GM12878 (cell line): Measurements from ENCODE around the gene KCNC2. TPM values are rescaled to one million over a fixed set of nuclear protein-coding genes. Genes with fewer than 3 reads are reported as not detected.

Source experiments
- ATAC-seq: fragments of 200-7000 bp; cut with Tn5 transposase; 3 replicates; pipeline ENCODE4 v1.9.1; 2020; ENCODE audit warnings: mild to moderate bottlenecking, moderate library complexity
- BruUV-seq: library from RNA; stranded (reverse); fragments of 400-500 nt; replicated peaks from 2 replicates; lab custom pipeline; 2021; lab: Mats Ljungman, UMichigan
- CTCF ChIA-PET: fragments of 300-600 bp; sonication (Branson Sonifier 250); formaldehyde crosslinking; extraction: SDS; loops from one replicate; lab custom pipeline; 2021; ENCODE audit warnings: inconsistent platforms; lab: Yijun Ruan, JAX
- POLR2A ChIA-PET: fragments of 350-600 bp; formaldehyde crosslinking; extraction: SDS; loops from one replicate; lab custom pipeline; 2021; ENCODE audit warnings: inconsistent platforms; lab: Charles Lee
- RAD21 ChIA-PET: fragments of 300-600 bp; sonication (Branson Sonifier 250); formaldehyde crosslinking; loops from one replicate; lab custom pipeline; 2023; ENCODE audit warnings: antibody characterized with exemption; ENCODE audit not compliant: unreplicated experiment; lab: Charles Lee
- SMC1A ChIA-PET: fragments of 300-600 bp; sonication (Branson Sonifier 250); formaldehyde crosslinking; loops from one replicate; lab custom pipeline; 2023; ENCODE audit not compliant: unreplicated experiment, uncharacterized antibody; lab: Charles Lee
- DNase-seq: peaks from one replicate; pipeline ENCODE4 v3.0.0-alpha.2; 2011; ENCODE audit warnings: low read depth, low spot score
- FAIRE-seq: peaks from 3 replicates; lab custom pipeline; 2011; peaks lifted over from hg19 to GRCh38; lab: Jason Lieb, UNC
- H2AFZ ChIP-seq: 2 replicates; pipeline ENCODE4 v1.6.0; 2011; ENCODE audit warnings: low read depth, low read length, control low read depth; ENCODE audit not compliant: control insufficient read depth
- H3K27ac ChIP-seq: 2 replicates; pipeline ENCODE4 v1.5.1; 2011; ENCODE audit warnings: control low read depth; ENCODE audit not compliant: control insufficient read depth, insufficient read depth
- H3K27me3 ChIP-seq, 2 experiments: replicated peaks in 1 of 2; 2 replicates each; pipeline versions ENCODE4 v1.6.0 to v1.6.1; 2011; ENCODE audit warnings: low read length in 1 of 2; ENCODE audit not compliant: control insufficient read depth in 2 of 2, insufficient read depth in 2 of 2
- H3K36me3 ChIP-seq, 2 experiments: 2 replicates each; pipeline ENCODE4 v1.5.1; 2011; ENCODE audit warnings: low read length in 1 of 2; ENCODE audit not compliant: control insufficient read depth in 2 of 2, insufficient read depth in 2 of 2
- H3K4me1 ChIP-seq: 2 replicates; pipeline ENCODE4 v1.6.1; 2011; ENCODE audit warnings: mild to moderate bottlenecking, low read length, moderate library complexity, mixed read lengths; ENCODE audit not compliant: control insufficient read depth, insufficient read depth
- H3K4me2 ChIP-seq: 2 replicates; pipeline ENCODE4 v1.6.0; 2011; ENCODE audit warnings: control low read depth; ENCODE audit not compliant: control insufficient read depth, insufficient read depth
- H3K4me3 ChIP-seq: fragments of 200-600 bp; sonication (generic); 2 replicates; pipeline ENCODE4 v1.5.1; 2016
- H3K79me2 ChIP-seq: 2 replicates; pipeline ENCODE4 v1.6.0; 2011; ENCODE audit warnings: low read length; ENCODE audit not compliant: control insufficient read depth, insufficient read depth
- H3K9ac ChIP-seq: 2 replicates; pipeline ENCODE4 v1.8.0; 2011; ENCODE audit warnings: low read length, control low read depth, mixed read lengths; ENCODE audit not compliant: control insufficient read depth, insufficient read depth
- H3K9me3 ChIP-seq: replicated peaks from 3 replicates; pipeline ENCODE4 v1.5.1; 2011; ENCODE audit warnings: mild to moderate bottlenecking, low read length; ENCODE audit not compliant: control insufficient read depth, insufficient read depth
- H4K20me1 ChIP-seq: 2 replicates; pipeline ENCODE4 v1.6.0; 2011; ENCODE audit not compliant: control insufficient read depth, insufficient read depth
- CUX1 ChIP-seq: IDR thresholded peaks from 2 replicates; pipeline ENCODE4 v1.6.1; 2012; ENCODE audit warnings: improper control_type of control experiment, low read depth, low read length; ENCODE audit not compliant: insufficient replicate concordance
- E2F8 ChIP-seq: fragments of 450-650 bp; IDR thresholded peaks from 2 replicates; pipeline ENCODE4 v1.6.1; 2018; ENCODE audit warnings: mild to moderate bottlenecking, low read depth, moderate library complexity; ENCODE audit not compliant: partially characterized antibody
- EED ChIP-seq: sonication (generic); IDR thresholded peaks from 2 replicates; pipeline ENCODE4 v1.6.1; 2016; ENCODE audit warnings: antibody characterized with exemption, low read depth
- EZH2 ChIP-seq: IDR thresholded peaks from 2 replicates; pipeline ENCODE4 v1.6.1; 2012; ENCODE audit warnings: low read depth, mild to moderate bottlenecking, control low read depth, inconsistent platforms, low read length, borderline replicate concordance; ENCODE audit not compliant: control insufficient read depth
- FOS ChIP-seq: IDR thresholded peaks from 3 replicates; pipeline ENCODE4 v1.6.1; 2011; ENCODE audit warnings: borderline replicate concordance; ENCODE audit not compliant: insufficient read length; ENCODE audit errors: extremely low read depth
- IRF5 ChIP-seq: fragments of 450-650 bp; IDR thresholded peaks from 2 replicates; pipeline ENCODE4 v1.6.1; 2017; ENCODE audit warnings: borderline replicate concordance
- KLF5 ChIP-seq: fragments of 450-650 bp; IDR thresholded peaks from 2 replicates; pipeline ENCODE4 v1.6.1; 2014; ENCODE audit warnings: mild to moderate bottlenecking; ENCODE audit not compliant: partially characterized antibody
- MEF2B ChIP-seq: fragments of 450-650 bp; IDR thresholded peaks from 2 replicates; pipeline ENCODE4 v1.6.1; 2018; ENCODE audit warnings: mild to moderate bottlenecking, moderate library complexity; ENCODE audit not compliant: partially characterized antibody, poor library complexity, severe bottlenecking
- NFIC ChIP-seq: IDR thresholded peaks from 2 replicates; pipeline ENCODE4 v1.6.1; 2012; ENCODE audit warnings: low read depth, mild to moderate bottlenecking, inconsistent platforms, low read length, moderate library complexity
- RELB ChIP-seq: fragments of 450-650 bp; IDR thresholded peaks from 2 replicates; pipeline ENCODE4 v1.6.1; 2017; ENCODE audit warnings: low read depth, mild to moderate bottlenecking, moderate library complexity
- RFX5 ChIP-seq: IDR thresholded peaks from 2 replicates; pipeline ENCODE4 v1.6.1; 2011; ENCODE audit warnings: low read depth, low read length, improper control_type of control experiment
- WGBS: methylation state at CpG from one replicate; pipeline ENCODE4 v1.1.6; 2016; ENCODE audit warnings: low lambda C conversion rate; ENCODE audit not compliant: insufficient replicate concordance, insufficient coverage; ENCODE audit errors: missing lambda C conversion rate; 5-methylcytosine and 5-hydroxymethylcytosine counted together
- in situ Hi-C: fragments of 300-500 bp; cut with MboI; formaldehyde crosslinking; loops from 9 replicates; pipeline ENCODE4 v1.14.3; 2018; ENCODE audit warnings: mixed read lengths
- intact Hi-C: fragments of 100-400 bp; cut with micrococcal nuclease; formaldehyde crosslinking; loops from one replicate; pipeline ENCODE4 v1.14.2; 2022; ENCODE audit not compliant: unreplicated experiment
- polyA plus RNA-seq, 11 experiments: library from polyadenylated mRNA; depleted of rRNA in 4 of 11; unstranded in 6 of 11; stranded (reverse) in 5 of 11; fragments of >200 nt; fragmentation: Nextera tagmentation in 4 of 11; fragmentation: Illumina TruSeq in 1 of 11; extraction: Ambion mirVana in 4 of 11; extraction: Trizol in 1 of 11; gene quantifications; 1 replicate in 1 of 11; 2 replicates in 10 of 11; pipeline versions ENCODE4 v1.2.1 to v1.2.3, GENCODE V29; 2011 to 2016; ENCODE audit warnings: inconsistent platforms in 2 of 11, missing spikeins in 2 of 11, low read depth in 1 of 11
- total RNA-seq, 4 experiments: library from RNA; depleted of rRNA in 3 of 4; stranded (reverse); fragments of >200 nt in 3 of 4; fragmentation: Illumina TruSeq in 1 of 4; extraction: Trizol in 1 of 4; gene quantifications; 2 replicates each; pipeline versions ENCODE4 v1.2.1 to v1.2.3, GENCODE V29; 2013 to 2021

The KCNC2 gene
- total and polyA plus RNA-seq, 10 of the 15 experiments (the other 5 are each of a cell fraction or from before 2014, with no cell fraction given): 0.03 to 2.3 (median 0.08) TPM; not detected in 7

GRCh38 chr12:75207338-75208083 is 2.1 kb downstream of the KCNC2 start:
- FAIRE-seq: no peak
- ATAC-seq: no peak

More at GRCh38 chr12:75207338-75208083, 2.1 kb downstream of the KCNC2 start:
- Histone ChIP-seq H4K20me1 (no peaks in the 10 kb centered on the region), H3K4me1 (no peaks in the 10 kb centered on the region), H2AFZ (no peak overlapping the region), H3K4me3 (no peak overlapping the region), H3K27ac (no peak overlapping the region), H3K4me2 (no peak overlapping the region), H3K79me2 (no peaks in the 10 kb centered on the region), H3K27me3 (peaks cover 2 to 5% of the 10 kb centered on the region in 2 experiments; a peak in 3 of 4 replicates), H3K36me3 (no peaks in the 10 kb centered on the region), H3K9me3 (no peaks in the 10 kb centered on the region), H3K9ac (no peak overlapping the region)
- ChIA-PET RAD21 (no interaction called here), SMC1A (no interaction called here), CTCF (no interaction called here), POLR2A (no interaction called here)
- intact Hi-C loops (no loop called here), in situ Hi-C loops (no loop called here)
- TF ChIP-seq IRF5 (no peak), MEF2B (no peak), FOS (no peak), E2F8 (no peak), EED (no peak), KLF5 (no peak), NFIC (no peak), RELB (no peak), EZH2 (no peak), CUX1 (no peak), RFX5 (no peak)
- no peak for DNase-seq
- BruUV-seq: no TSS peak
- WGBS: 65% methylated on average over 77 of the region's 78 CpGs
